Type B pancreatic cell (in vitro differentiated cells): Measurements from ENCODE around the gene SOX12. TPM values are rescaled to one million over a fixed set of nuclear protein-coding genes. Genes with fewer than 3 reads are reported as not detected.

Experiments
- DNase-seq: peaks from one replicate; pipeline ENCODE4 v3.0.0; 2021; ENCODE audit warnings: mixed read lengths; ENCODE audit not compliant: unreplicated experiment; ENCODE audit errors: extremely low spot score
- H3K27ac Mint-ChIP-seq: 2 replicates; pipeline ENCODE4 v1.8.0; 2021; ENCODE audit warnings: mild to moderate bottlenecking, mixed read lengths
- H3K27me3 Mint-ChIP-seq: 2 replicates; pipeline ENCODE4 v1.8.0; 2021; ENCODE audit warnings: mixed read lengths
- H3K36me3 Mint-ChIP-seq: 2 replicates; pipeline ENCODE4 v1.8.0; 2021; ENCODE audit warnings: mixed read lengths
- H3K4me1 Mint-ChIP-seq: one replicate; pipeline ENCODE4 v1.8.0; 2021; ENCODE audit warnings: mixed read lengths; ENCODE audit not compliant: unreplicated experiment
- H3K4me3 Mint-ChIP-seq: 2 replicates; pipeline ENCODE4 v1.8.0; 2021; ENCODE audit warnings: mild to moderate bottlenecking, mixed read lengths
- H3K9me3 Mint-ChIP-seq: 2 replicates; pipeline ENCODE4 v1.8.0; 2021; ENCODE audit warnings: mixed read lengths
- CTCF ChIP-seq: fragments of 200-600 bp; sonication (generic); conservative IDR thresholded peaks from 2 replicates; pipeline ENCODE4 v1.5.0; 2021; ENCODE audit warnings: antibody characterized with exemption, mild to moderate bottlenecking
- total RNA-seq: library from RNA; stranded (reverse); gene quantifications from 2 replicates; pipeline ENCODE4 v1.2.1, GENCODE V29; 2021; ENCODE audit warnings: low replicate concordance

SOX12 gene
- total RNA-seq, 1 donor from 2014 or later = 52.7 TPM

- no peak for DNase-seq
- Mint-ChIP-seq H3K36me3 (no peaks in the 10 kb centered on the region), H3K4me1 (peaks cover 18% of the 10 kb centered on the region), H3K4me3 (no peak overlapping the region), H3K9me3 (no peaks in the 10 kb centered on the region), H3K27ac (no peak overlapping the region), H3K27me3 (no peaks in the 10 kb centered on the region)
- TF ChIP-seq CTCF = no peak
These were observed 12.5 kb upstream of the SOX12 start for GRCh38 chr20:312866-313265.

GRCh38 chr20:313402-313801, 11.9 kb upstream of the SOX12 start:
- Mint-ChIP-seq H3K9me3 (no peaks in the 10 kb centered on the region), H3K4me1 (peaks cover 13% of the 10 kb centered on the region), H3K4me3 (no peak overlapping the region), H3K36me3 (no peaks in the 10 kb centered on the region), H3K27ac (no peak overlapping the region), H3K27me3 (no peaks in the 10 kb centered on the region)
- no peak for TF ChIP-seq CTCF
- DNase-seq = no peak

GRCh38 chr20:313948-314347, 11.4 kb upstream of the SOX12 start:
- TF ChIP-seq CTCF = no peak
- H3K27ac Mint-ChIP-seq = no peak overlapping the region
- peaks cover 11% of the 10 kb centered on the region for H3K4me1 Mint-ChIP-seq
- no peaks in the 10 kb centered on the region for H3K27me3 Mint-ChIP-seq
- DNase-seq = no peak
- no peaks in the 10 kb centered on the region for H3K36me3 Mint-ChIP-seq
- H3K9me3 Mint-ChIP-seq = no peaks in the 10 kb centered on the region
- H3K4me3 Mint-ChIP-seq = no peak overlapping the region

- H3K27me3 Mint-ChIP-seq = no peaks in the 10 kb centered on the region
- H3K9me3 Mint-ChIP-seq = no peaks in the 10 kb centered on the region
- peaks cover 7% of the 10 kb centered on the region for H3K36me3 Mint-ChIP-seq
- no peaks in the 10 kb centered on the region for H3K4me1 Mint-ChIP-seq
- TF ChIP-seq CTCF = no peak
- DNase-seq = no peak
- H3K27ac Mint-ChIP-seq = no peak overlapping the region
- H3K4me3 Mint-ChIP-seq = no peak overlapping the region
These were observed 8.9 kb upstream of the SOX12 start for GRCh38 chr20:316316-317068.

- DNase-seq = peak; percentile 94
- Mint-ChIP-seq H3K27ac (peak overlapping the region; percentile 97), H3K4me1 (peaks cover 22% of the 10 kb centered on the region), H3K36me3 (peaks cover 12% of the 10 kb centered on the region), H3K9me3 (no peaks in the 10 kb centered on the region), H3K4me3 (peak overlapping the region; percentile 97), H3K27me3 (peaks cover 2% of the 10 kb centered on the region)
- TF ChIP-seq CTCF = peak; percentile 65
These were observed 941 bp upstream of the SOX12 start for GRCh38 chr20:324177-325044.
